Naive thymus-derived CD4-positive, alpha-beta T cell (primary cell): ENCODE data around the gene OVCA2. TPM values are rescaled to one million over a fixed set of nuclear protein-coding genes. Genes with fewer than 3 reads are reported as not detected.

Source experiments
- ATAC-seq: fragments of 150-1000 bp; cut with Tn5 transposase; 2 replicates; pipeline ENCODE4 v1.10.0; 2021; ENCODE audit warnings: mild to moderate bottlenecking, moderate library complexity
- CTCF ChIA-PET: fragments of 350-600 bp; sonication (Branson Sonifier 250); formaldehyde crosslinking; loops from one replicate; lab custom pipeline; 2021; ENCODE audit warnings: antibody characterized with exemption; lab: Charles Lee
- POLR2A ChIA-PET: fragments of 350-600 bp; sonication (Branson Sonifier 250); formaldehyde crosslinking; loops from one replicate; lab custom pipeline; 2021; ENCODE audit warnings: antibody characterized with exemption, inconsistent platforms; lab: Charles Lee
- DNase-seq, 9 donors: peaks; one replicate each; pipeline versions ENCODE4 v3.0.0 to v3.0.0-alpha.2; 2020 to 2022; ENCODE audit warnings: mixed read lengths in 1 of 9
- H3K27ac ChIP-seq: one replicate; pipeline ENCODE4 v1.7.0; 2013; ENCODE audit warnings: mild to moderate bottlenecking, low read depth, low read length, moderate library complexity
- H3K27me3 ChIP-seq, 2 donors: one replicate each; pipeline ENCODE4 v1.7.0; 2013; ENCODE audit warnings: low read length in 2 of 2, mild to moderate bottlenecking in 2 of 2, moderate library complexity in 2 of 2; ENCODE audit not compliant: control insufficient read depth in 2 of 2, insufficient read depth in 2 of 2
- H3K36me3 ChIP-seq, 3 experiments: 1 replicate in 2 of 3; 2 replicates in 1 of 3; pipeline ENCODE4 v1.7.0; 2013; ENCODE audit warnings: low read length in 3 of 3, mild to moderate bottlenecking in 3 of 3, moderate library complexity in 1 of 3; ENCODE audit not compliant: insufficient read depth in 3 of 3, control insufficient read depth in 2 of 3
- H3K4me1 ChIP-seq, 2 donors: one replicate each; pipeline ENCODE4 v1.7.0; 2013; ENCODE audit warnings: low read length in 2 of 2, mild to moderate bottlenecking in 2 of 2, moderate library complexity in 1 of 2; ENCODE audit not compliant: control insufficient read depth in 2 of 2, insufficient read depth in 2 of 2
- H3K4me3 ChIP-seq: 2 replicates; pipeline ENCODE4 v1.7.0; 2013; ENCODE audit warnings: mild to moderate bottlenecking, low read length
- H3K9me3 ChIP-seq, 3 experiments: 1 replicate in 2 of 3; 2 replicates in 1 of 3; pipeline ENCODE4 v1.7.0; 2013; ENCODE audit warnings: low read length in 3 of 3; ENCODE audit not compliant: control insufficient read depth in 2 of 3
- H3K27ac Mint-ChIP-seq, 9 donors: one replicate each; pipeline ENCODE4 v1.8.0; 2020 to 2022; ENCODE audit warnings: mixed read lengths in 9 of 9, mild to moderate bottlenecking in 8 of 9, moderate library complexity in 5 of 9, inconsistent platforms in 2 of 9
- H3K27me3 Mint-ChIP-seq, 5 donors: one replicate each; pipeline ENCODE4 v1.8.0; 2021 to 2022; ENCODE audit warnings: mixed read lengths in 5 of 5, mild to moderate bottlenecking in 1 of 5
- H3K36me3 Mint-ChIP-seq, 5 donors: one replicate each; pipeline ENCODE4 v1.8.0; 2020 to 2022; ENCODE audit warnings: mixed read lengths in 5 of 5, mild to moderate bottlenecking in 3 of 5, inconsistent platforms in 1 of 5
- H3K4me1 Mint-ChIP-seq, 7 donors: one replicate each; pipeline ENCODE4 v1.8.0; 2020 to 2022; ENCODE audit warnings: mixed read lengths in 7 of 7, mild to moderate bottlenecking in 3 of 7, inconsistent platforms in 1 of 7
- H3K4me3 Mint-ChIP-seq, 10 donors: one replicate each; pipeline ENCODE4 v1.8.0; 2020 to 2022; ENCODE audit warnings: mild to moderate bottlenecking in 10 of 10, mixed read lengths in 10 of 10, moderate library complexity in 6 of 10, inconsistent platforms in 2 of 10
- H3K9me3 Mint-ChIP-seq, 11 donors: one replicate each; pipeline ENCODE4 v1.8.0; 2020 to 2022; ENCODE audit warnings: mixed read lengths in 11 of 11, mild to moderate bottlenecking in 4 of 11, inconsistent platforms in 1 of 11, moderate library complexity in 1 of 11
- intact Hi-C, 2 donors: fragments of 100-400 bp; cut with micrococcal nuclease; formaldehyde crosslinking; loops; one replicate each; pipeline ENCODE4 v1.15.1; 2023
- polyA plus RNA-seq, 2 donors: library from polyadenylated mRNA; unstranded; fragments of 300-500 nt; fragmentation: Illumina TruSeq; gene quantifications; one replicate each; pipeline ENCODE4 v1.2.3, GENCODE V29; 2021
- total RNA-seq, 6 experiments: library from RNA in 5 of 6; stranded (reverse) in 5 of 6; gene quantifications; 1 replicate in 5 of 6; 2 replicates in 1 of 6; pipeline ENCODE4 v1.2.3 and lab custom pipeline; 2021 to 2026

The OVCA2 gene
- total and polyA plus RNA-seq, 7 experiments from 2014 or later: 24.5 to 65.5 (median 34.0) TPM

GRCh38 chr17:2060681-2061440 is 19.0 kb downstream of the OVCA2 start:
- Histone ChIP-seq H3K27me3 (no peaks in the 10 kb centered on the region), H3K4me1 (peaks cover 5 to 14% of the 10 kb centered on the region in 2 donors), H3K4me3 (no peak overlapping the region), H3K9me3 (no peaks in the 10 kb centered on the region), H3K27ac (no peak overlapping the region), H3K36me3 (peaks cover 0 to 56% (median 3%) of the 10 kb centered on the region in 3 experiments)
- DNase-seq (no peak), ATAC-seq (no peak)
- peaks cover 5 to 52% (median 41%) of the 10 kb centered on the region in 5 donors for H3K36me3 Mint-ChIP-seq
- intact Hi-C loops: loop anchor here in 1 of 2 donors (5.0 kb wide), 1 partner anchor 111 kb away; no protein-coding TSS in a partner anchor
- H3K9me3 Mint-ChIP-seq: no peaks in the 10 kb centered on the region
- peak overlapping the region in 1 of 10 donors; percentile 79 for H3K4me3 Mint-ChIP-seq
- peaks cover 0 to 55% (median 6%) of the 10 kb centered on the region in 7 donors for H3K4me1 Mint-ChIP-seq
- H3K27me3 Mint-ChIP-seq: peaks cover 0 to 10% (median 5%) of the 10 kb centered on the region in 5 donors
- ChIA-PET POLR2A (interaction anchor here (0.6 kb wide), 1 partner anchor 147 kb away, joined by 3 read pairs; no protein-coding TSS in a partner anchor), CTCF (interaction anchor here (3.6 to 4.4 kb wide), 2 partner anchors 184 to 223 kb away, joined by 19 to 31 read pairs; no protein-coding TSS in a partner anchor)
- peak overlapping the region in 1 of 9 donors; percentile 85 for H3K27ac Mint-ChIP-seq

DNA sequence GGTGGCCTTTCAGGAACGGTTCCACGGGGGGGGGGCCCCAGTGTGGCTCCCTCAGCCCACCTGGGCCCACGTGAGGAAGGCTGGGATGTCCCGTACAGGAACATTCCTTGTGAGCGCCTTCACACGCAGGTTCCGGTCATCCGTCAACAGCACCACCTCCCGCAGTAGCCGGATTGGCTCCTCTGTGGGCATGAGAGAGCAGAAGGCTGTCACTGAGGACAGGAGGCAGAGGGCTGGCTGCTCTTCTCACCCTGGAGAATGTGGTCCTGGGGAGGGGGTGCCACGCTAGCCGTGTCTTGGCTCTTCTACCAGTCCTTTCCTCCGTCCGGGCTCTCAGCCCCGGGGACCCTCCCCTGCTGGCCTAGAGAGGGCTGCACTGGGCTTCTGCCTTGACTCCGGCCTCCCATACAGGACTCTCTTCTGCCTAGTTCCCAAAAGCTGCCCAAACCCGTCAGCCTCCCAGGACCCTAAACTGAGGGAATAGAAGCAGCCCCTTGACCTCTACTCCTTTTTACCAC is 19.7 kb downstream of the OVCA2 start:
- H3K27me3 ChIP-seq: no peaks in the 10 kb centered on the region
- peaks cover 0 to 62% (median 3%) of the 10 kb centered on the region in 3 experiments for H3K36me3 ChIP-seq
- H3K4me3 ChIP-seq: no peak overlapping the region
- DNase-seq: no peak
- ChIA-PET CTCF (no interaction called here), POLR2A (no interaction called here)
- H3K9me3 Mint-ChIP-seq: no peaks in the 10 kb centered on the region
- intact Hi-C loops: loop anchor here in 1 of 2 donors (5.0 kb wide), 1 partner anchor 111 kb away; no protein-coding TSS in a partner anchor
- no peak for ATAC-seq
- peak overlapping the region in 1 of 9 donors; percentile 42 for H3K27ac Mint-ChIP-seq
- H3K27me3 Mint-ChIP-seq: peaks cover 3 to 10% (median 5%) of the 10 kb centered on the region in 5 donors
- H3K4me3 Mint-ChIP-seq: peak overlapping the region in 1 of 10 donors; percentile 9
- H3K9me3 ChIP-seq: no peaks in the 10 kb centered on the region
- peaks cover 1 to 9% of the 10 kb centered on the region in 2 donors for H3K4me1 ChIP-seq
- peaks cover 5 to 58% (median 46%) of the 10 kb centered on the region in 5 donors for H3K36me3 Mint-ChIP-seq
- H3K4me1 Mint-ChIP-seq: peaks cover 0 to 60% (median 6%) of the 10 kb centered on the region in 7 donors
- H3K27ac ChIP-seq: no peak overlapping the region

- ChIA-PET POLR2A (interaction anchor here (0.7 kb wide), 1 partner anchor 217 kb away, joined by 3 read pairs; no protein-coding TSS in a partner anchor), CTCF (no interaction called here)
- intact Hi-C loops: loop anchor here in 1 of 2 donors (5.0 kb wide), 1 partner anchor 110 kb away; no protein-coding TSS in a partner anchor
- ATAC-seq: no peak
- no peaks in the 10 kb centered on the region for H3K9me3 Mint-ChIP-seq
- Histone ChIP-seq H3K4me1 (peaks cover 4 to 8% of the 10 kb centered on the region in 2 donors), H3K9me3 (no peaks in the 10 kb centered on the region), H3K27ac (no peak overlapping the region), H3K36me3 (peaks cover 0 to 74% (median 3%) of the 10 kb centered on the region in 3 experiments), H3K4me3 (no peak overlapping the region), H3K27me3 (no peaks in the 10 kb centered on the region)
- DNase-seq: no peak
- H3K27ac Mint-ChIP-seq: peak overlapping the region in 1 of 9 donors; percentile 73
- peaks cover 0 to 69% (median 6%) of the 10 kb centered on the region in 7 donors for H3K4me1 Mint-ChIP-seq
- H3K4me3 Mint-ChIP-seq: peak overlapping the region in 1 of 10 donors; percentile 12
- H3K36me3 Mint-ChIP-seq: peaks cover 5 to 67% (median 54%) of the 10 kb centered on the region in 5 donors
- peaks cover 3 to 10% (median 5%) of the 10 kb centered on the region in 5 donors for H3K27me3 Mint-ChIP-seq
These were observed 20.9 kb downstream of the OVCA2 start for GRCh38 chr17:2062571-2063183.

GRCh38 chr17:2063261-2064146 is 21.7 kb downstream of the OVCA2 start:
- Histone ChIP-seq H3K9me3 (no peaks in the 10 kb centered on the region), H3K4me1 (peaks cover under 1 to 11% of the 10 kb centered on the region in 2 donors), H3K27me3 (no peaks in the 10 kb centered on the region), H3K36me3 (peaks cover 0 to 82% (median 3%) of the 10 kb centered on the region in 3 experiments), H3K4me3 (no peak overlapping the region), H3K27ac (no peak overlapping the region)
- Mint-ChIP-seq H3K27me3 (peaks cover 3 to 10% (median 5%) of the 10 kb centered on the region in 5 donors), H3K36me3 (peaks cover 5 to 75% (median 60%) of the 10 kb centered on the region in 5 donors), H3K4me1 (peaks cover 0 to 76% (median 6%) of the 10 kb centered on the region in 7 donors), H3K27ac (peak overlapping the region in 1 of 9 donors; percentile 68), H3K9me3 (no peaks in the 10 kb centered on the region), H3K4me3 (no peak overlapping the region)
- CTCF ChIA-PET: no interaction called here
- POLR2A ChIA-PET: interaction anchor here (0.7 kb wide), 1 partner anchor 217 kb away, joined by 3 read pairs; no protein-coding TSS in a partner anchor
- no peak for ATAC-seq
- intact Hi-C loops: loop anchor here in 1 of 2 donors (5.0 kb wide), 1 partner anchor 109 kb away; no protein-coding TSS in a partner anchor
- no peak for DNase-seq

- CTCF ChIA-PET: no interaction called here
- Histone ChIP-seq H3K4me3 (no peak overlapping the region), H3K36me3 (peaks cover 0 to 88% (median 3%) of the 10 kb centered on the region in 3 experiments), H3K27me3 (no peaks in the 10 kb centered on the region), H3K9me3 (no peaks in the 10 kb centered on the region), H3K4me1 (peaks cover 0 to 15% of the 10 kb centered on the region in 2 donors), H3K27ac (no peak overlapping the region)
- intact Hi-C loops: loop anchor here in 1 of 2 donors (5.0 kb wide), 1 partner anchor 108 kb away; no protein-coding TSS in a partner anchor
- DNase-seq (no peak), ATAC-seq (no peak)
- Mint-ChIP-seq H3K9me3 (no peaks in the 10 kb centered on the region), H3K4me1 (peaks cover 0 to 82% (median 6%) of the 10 kb centered on the region in 7 donors), H3K4me3 (no peak overlapping the region), H3K27me3 (peaks cover 3 to 10% (median 5%) of the 10 kb centered on the region in 5 donors), H3K36me3 (peaks cover 5 to 81% (median 66%) of the 10 kb centered on the region in 5 donors), H3K27ac (peak overlapping the region in 1 of 9 donors; percentile 90)
- POLR2A ChIA-PET: no interaction called here
These were observed 22.3 kb downstream of the OVCA2 start for GRCh38 chr17:2064147-2064489.
